Kidney tubule cell (primary cell): ENCODE measurements around the gene ITGB5.

Experiments used
- DNase-seq: peaks from one replicate; pipeline ENCODE4 v3.0.0-alpha.2; 2018; ENCODE audit warnings: low spot score

ITGB5 gene

GRCh38 chr3:124893526-124893925 lies 6.4 kb upstream of the ITGB5 start:
- DNase-seq, result no peak

GRCh38 chr3:124890573-124891190 lies 3.5 kb upstream of the ITGB5 start:
- no peak for DNase-seq

GRCh38 chr3:124888482-124889441 lies 1.6 kb upstream of the ITGB5 start:
- no peak for DNase-seq

- no peak for DNase-seq
Measured at GRCh38 chr3:124887932-124888298, 750 bp upstream of the ITGB5 start.

- peak; percentile 76 for DNase-seq
Measured at GRCh38 chr3:124886168-124887056, 753 bp downstream of the ITGB5 start.

- peak; percentile 49 for DNase-seq
Measured at GRCh38 chr3:124885466-124886167, 1.5 kb downstream of the ITGB5 start.

- DNase-seq, result peak; percentile 66
Measured at GRCh38 chr3:124884474-124885101, 2.6 kb downstream of the ITGB5 start.

- peak; percentile 65 for DNase-seq
Measured at GRCh38 chr3:124883766-124884473, 3.2 kb downstream of the ITGB5 start.

- no peak for DNase-seq
Measured at GRCh38 chr3:124882816-124883747, 4.1 kb downstream of the ITGB5 start.

GRCh38 chr3:124881976-124882697 lies 5.0 kb downstream of the ITGB5 start:
- peak; percentile 40 for DNase-seq

- no peak for DNase-seq
Measured at GRCh38 chr3:124879337-124879680, 7.9 kb downstream of the ITGB5 start.

GRCh38 chr3:124878561-124879336 lies 8.4 kb downstream of the ITGB5 start:
- peak; percentile 98 for DNase-seq

- peak; percentile 45 for DNase-seq
Measured at GRCh38 chr3:124877674-124878073, 9.5 kb downstream of the ITGB5 start.

GRCh38 chr3:124876401-124876878 lies 10.7 kb downstream of the ITGB5 start:
- no peak for DNase-seq

- DNase-seq, result no peak
Measured at GRCh38 chr3:124873226-124873625, 13.9 kb downstream of the ITGB5 start.

- DNase-seq, result no peak
Measured at GRCh38 chr3:124867511-124867910, 19.7 kb downstream of the ITGB5 start.

GRCh38 chr3:124862006-124862405 lies 25.2 kb downstream of the ITGB5 start:
- DNase-seq, result no peak

GRCh38 chr3:124861041-124861440 lies 26.1 kb downstream of the ITGB5 start:
- no peak for DNase-seq
